D721Med (cell line): Measurements from ENCODE around the gene VWA5A.

ENCODE experiments used
- DNase-seq: peaks from one replicate; pipeline ENCODE4 v3.0.0; 2011; ENCODE audit warnings: low spot score; ENCODE audit not compliant: insufficient read length
- FAIRE-seq: peaks from 2 replicates; lab custom pipeline; 2011; peaks lifted over from hg19 to GRCh38; lab: Jason Lieb, UNC
- CTCF ChIP-seq: IDR thresholded peaks from 2 replicates; pipeline ENCODE4 v1.5.1; 2012; ENCODE audit warnings: mild to moderate bottlenecking, control low read depth; ENCODE audit not compliant: insufficient read depth; ENCODE audit errors: missing control alignments

The VWA5A gene

GRCh38 chr11:124074554-124074953 is 40.7 kb upstream of the VWA5A start:
- DNase-seq (no peak), FAIRE-seq (no peak)
- no peak for TF ChIP-seq CTCF

- no peak for FAIRE-seq
- no peak for TF ChIP-seq CTCF
- DNase-seq: no peak
These were observed 39.8 kb upstream of the VWA5A start for GRCh38 chr11:124075492-124075840.

- FAIRE-seq (no peak), DNase-seq (no peak)
- TF ChIP-seq CTCF: no peak
These were observed 39.2 kb upstream of the VWA5A start for GRCh38 chr11:124075841-124076651.

- FAIRE-seq (no peak), DNase-seq (no peak)
- TF ChIP-seq CTCF: no peak
These were observed 38.0 kb upstream of the VWA5A start for GRCh38 chr11:124077266-124077665.

- TF ChIP-seq CTCF: no peak
- DNase-seq (no peak), FAIRE-seq (no peak)
These were observed 36.7 kb upstream of the VWA5A start for GRCh38 chr11:124078591-124078990.

- no peak for TF ChIP-seq CTCF
- FAIRE-seq (no peak), DNase-seq (no peak)
These were observed 35.5 kb upstream of the VWA5A start for GRCh38 chr11:124079631-124080326.
